ENCODE data around the gene MCHR1.
A peak's percentile ranks its signal among the peaks of the same experiment; 100 is the strongest.

GRCh38 chr22:40668611-40669411 is 10.5 kb upstream of the MCHR1 start:
- no peak for TF ChIP-seq CTCF (IDR thresholded peaks at IDR 0.05; ENCODE audit: low read depth, low read length, missing input control)
- no peak for TF ChIP-seq GABPA (IDR thresholded peaks at IDR 0.05 in 1 of 2, conservative IDR thresholded peaks at IDR 0.05 in 1 of 2)
- no peak for TF ChIP-seq YY1 (IDR thresholded peaks at IDR 0.05)
- no peak for TF ChIP-seq FOXA1 (IDR thresholded peaks at IDR 0.05)
- TF ChIP-seq SP1 (IDR thresholded peaks at IDR 0.05), result peak; percentile 20
- TF ChIP-seq RAD21 (IDR thresholded peaks at IDR 0.05), result no peak
- no peak for TF ChIP-seq TAF1 (conservative IDR thresholded peaks at IDR 0.05)
- no peak for TF ChIP-seq MAX (IDR thresholded peaks at IDR 0.05)
- no peak for TF ChIP-seq EGR1 (IDR thresholded peaks at IDR 0.05; ENCODE audit: low read depth in 2 of 2)
